ENCODE data around the gene CCDC85B. TPM values are rescaled to one million over a fixed set of nuclear protein-coding genes. Genes with fewer than 3 reads are reported as not detected.
"Not testable (repeated sequence)": the region's sequence is repeated elsewhere in the genome, so short reads cannot be mapped to it uniquely, and the experiment has no call there.

The CCDC85B gene
- 46.9 and 47.7 TPM in 2 replicates for total RNA-seq

- intact Hi-C loops (cut with micrococcal nuclease): loop anchor here (1.0 kb wide), 7 partner anchors 10 to 162 kb away; partner anchors contain the start of genes C11orf68, DRAP1, FOSL1 and SF3B2
Measured at GRCh38 chr11:65890324-65891218, at the start of gene CCDC85B. Gene CCDC85B, plus strand, starts transcription at chr11:65890673. Its CDS starts 111 bp downstream, at chr11:65890784.

GRCh38 chr11:65842144-65842543 lies 48.3 kb upstream of the CCDC85B start:
- intact Hi-C loops (cut with micrococcal nuclease): no loop called here

- intact Hi-C loops (cut with micrococcal nuclease): no loop called here
Measured at GRCh38 chr11:65843811-65844210, 46.7 kb upstream of the CCDC85B start.

- intact Hi-C loops (cut with micrococcal nuclease): no loop called here
Measured at GRCh38 chr11:65844231-65844872, 46.1 kb upstream of the CCDC85B start.

- intact Hi-C loops (cut with micrococcal nuclease): no loop called here
Measured at GRCh38 chr11:65847746-65848145, 42.7 kb upstream of the CCDC85B start.

GRCh38 chr11:65848693-65849092 lies 41.8 kb upstream of the CCDC85B start:
- intact Hi-C loops (cut with micrococcal nuclease): not testable (repeated sequence)

- intact Hi-C loops (cut with micrococcal nuclease): no loop called here
Measured at GRCh38 chr11:65849366-65849765, 41.1 kb upstream of the CCDC85B start.

- intact Hi-C loops (cut with micrococcal nuclease): no loop called here
Measured at GRCh38 chr11:65849771-65850216, 40.7 kb upstream of the CCDC85B start.

GRCh38 chr11:65850217-65851082 lies 40.0 kb upstream of the CCDC85B start:
- intact Hi-C loops (cut with micrococcal nuclease): no loop called here

- intact Hi-C loops (cut with micrococcal nuclease): no loop called here
Measured at GRCh38 chr11:65851083-65851579, 39.3 kb upstream of the CCDC85B start.

GRCh38 chr11:65851811-65852507 lies 38.5 kb upstream of the CCDC85B start:
- intact Hi-C loops (cut with micrococcal nuclease): no loop called here

- intact Hi-C loops (cut with micrococcal nuclease): no loop called here
Measured at GRCh38 chr11:65852508-65853245, 37.8 kb upstream of the CCDC85B start.

GRCh38 chr11:65853246-65853979 lies 37.1 kb upstream of the CCDC85B start:
- intact Hi-C loops (cut with micrococcal nuclease): no loop called here

GRCh38 chr11:65854161-65854592 lies 36.3 kb upstream of the CCDC85B start:
- intact Hi-C loops (cut with micrococcal nuclease): no loop called here

GRCh38 chr11:65854852-65855837 lies 35.3 kb upstream of the CCDC85B start:
- intact Hi-C loops (cut with micrococcal nuclease): no loop called here

- intact Hi-C loops (cut with micrococcal nuclease): no loop called here
Measured at GRCh38 chr11:65855927-65856363, 34.5 kb upstream of the CCDC85B start.

- intact Hi-C loops (cut with micrococcal nuclease): no loop called here
Measured at GRCh38 chr11:65856689-65857499, 33.6 kb upstream of the CCDC85B start.
